ENCODE data around the gene CKM. TPM values are rescaled to one million over a fixed set of nuclear protein-coding genes. Genes with fewer than 3 reads are reported as not detected.

Gene CKM
- total RNA-seq, 2 donors from 2014 or later = 2.7 to 3.7 TPM

- no peaks in the 10 kb centered on the region for H3K9me3 Mint-ChIP-seq
- WGBS, 2 experiments (ENCODE audit: insufficient coverage in 1 of 2, insufficient read length in 1 of 2) = 96 to 98% methylated on average over 13 to 19 of the region's 19 CpGs
Measured at GRCh38 chr19:45258862-45259261, 63.8 kb downstream of the CKM start.

GRCh38 chr19:45256836-45257235 is 65.8 kb downstream of the CKM start:
- 96 to 100% methylated on average over 1 to 4 of the region's 4 CpGs for WGBS, 2 experiments (ENCODE audit: insufficient coverage in 1 of 2, insufficient read length in 1 of 2)
- TF ChIP-seq CTCF (conservative IDR thresholded peaks at IDR 0.05) = no peak
- no peaks in the 10 kb centered on the region for H3K9me3 ChIP-seq (ENCODE audit: control insufficient read depth, low read length)
- H3K27ac Mint-ChIP-seq = no peak overlapping the region
- H3K9ac ChIP-seq (ENCODE audit: extremely low read depth, low read length, poor library complexity, severe bottlenecking) = no peak overlapping the region
- H3K4me3 ChIP-seq (ENCODE audit: low read length) = no peak overlapping the region
- H3K4me3 Mint-ChIP-seq = no peak overlapping the region
- H3K4me1 ChIP-seq (ENCODE audit: control insufficient read depth, insufficient read depth, low read length) = no peaks in the 10 kb centered on the region
- H3K36me3 ChIP-seq (ENCODE audit: control insufficient read depth, insufficient read depth, low read length) = peaks cover 18% of the 10 kb centered on the region
- peaks cover 17% of the 10 kb centered on the region for H3K36me3 Mint-ChIP-seq (ENCODE audit: low read depth)
- H3K27me3 ChIP-seq (ENCODE audit: control insufficient read depth, insufficient read depth, low read length, poor library complexity, severe bottlenecking) = no peaks in the 10 kb centered on the region
- no peak overlapping the region for H3K27ac ChIP-seq (ENCODE audit: low read depth, low read length)
- H3K9me3 Mint-ChIP-seq = no peaks in the 10 kb centered on the region
- H3K4me1 Mint-ChIP-seq = peaks cover 17% of the 10 kb centered on the region
- no peak for DNase-seq
- no peaks in the 10 kb centered on the region for H3K27me3 Mint-ChIP-seq (ENCODE audit: insufficient read depth)

More at GRCh38 chr19:45258862-45259261, 63.8 kb downstream of the CKM start:
- no peak overlapping the region for H3K27ac ChIP-seq (ENCODE audit: low read depth, low read length)
- DNase-seq = no peak
- no peaks in the 10 kb centered on the region for H3K27me3 Mint-ChIP-seq (ENCODE audit: insufficient read depth)
- H3K36me3 Mint-ChIP-seq (ENCODE audit: low read depth) = peaks cover 16% of the 10 kb centered on the region
- no peak for TF ChIP-seq CTCF (conservative IDR thresholded peaks at IDR 0.05)
- H3K4me1 ChIP-seq (ENCODE audit: control insufficient read depth, insufficient read depth, low read length) = no peaks in the 10 kb centered on the region
- H3K36me3 ChIP-seq (ENCODE audit: control insufficient read depth, insufficient read depth, low read length) = peaks cover 9% of the 10 kb centered on the region
- H3K4me3 ChIP-seq (ENCODE audit: low read length) = no peak overlapping the region
- H3K27ac Mint-ChIP-seq = no peak overlapping the region
- no peak overlapping the region for H3K4me3 Mint-ChIP-seq
- peaks cover 5% of the 10 kb centered on the region for H3K4me1 Mint-ChIP-seq
- H3K9me3 ChIP-seq (ENCODE audit: control insufficient read depth, low read length) = no peaks in the 10 kb centered on the region
- no peak overlapping the region for H3K9ac ChIP-seq (ENCODE audit: extremely low read depth, low read length, poor library complexity, severe bottlenecking)
- H3K27me3 ChIP-seq (ENCODE audit: control insufficient read depth, insufficient read depth, low read length, poor library complexity, severe bottlenecking) = no peaks in the 10 kb centered on the region

Other genes with a start within 250 kb of the CKM start
- 1 to 10 TPM; 2.1 to 8.5 TPM for gene ZNF296, start 246.4 kb downstream of the CKM start, total RNA-seq
- 10 to 100 TPM; 56.3 to 56.6 TPM for gene GEMIN7, start 243.6 kb downstream of the CKM start, total RNA-seq
- gene PPP1R37, start 229.7 kb downstream of the CKM start, total RNA-seq = 10 to 100 TPM; 23.6 to 32.5 TPM
- under 1 TPM; 0.15 to 0.22 TPM for gene NKPD1, start 161.9 kb downstream of the CKM start, total RNA-seq
- gene TRAPPC6A, start 144.6 kb downstream of the CKM start, total RNA-seq = 10 to 100 TPM; 56.6 to 79.1 TPM
- 10 to 100 TPM in 1 of 2 donors, 1 to 10 TPM in 1; 9.4 to 11.3 TPM for gene BLOC1S3, start 144.1 kb downstream of the CKM start, total RNA-seq
- under 1 TPM in 1 of 2 donors, not detected in 1; 0.11 TPM for gene EXOC3L2, start 77.5 kb downstream of the CKM start, total RNA-seq
- gene MARK4, start 71.6 kb downstream of the CKM start, total RNA-seq = 10 to 100 TPM; 74.6 to 90.6 TPM
- gene KLC3, start 17.9 kb upstream of the CKM start, total RNA-seq = 1 to 10 TPM; 3.6 to 4.8 TPM
- 100 to 1,000 TPM in 1 of 2 donors, 10 to 100 TPM in 1; 87.9 to 105 TPM for gene ERCC2, start 47.7 kb upstream of the CKM start, total RNA-seq
- 10 to 100 TPM; 17.9 to 26.4 TPM for gene PPP1R13L, start 82.2 kb upstream of the CKM start, total RNA-seq
- gene POLR1G, start 83.8 kb upstream of the CKM start, total RNA-seq = 10 to 100 TPM; 13.2 to 16.0 TPM
- gene ERCC1, start 101.0 kb upstream of the CKM start, total RNA-seq = 10 to 100 TPM; 53.5 to 63.6 TPM
- gene FOSB, start 145.1 kb upstream of the CKM start, total RNA-seq = 1 to 10 TPM; 1.6 to 3.0 TPM
- 10 to 100 TPM; 15.7 to 18.5 TPM for gene RTN2, start 174.2 kb upstream of the CKM start, total RNA-seq
- 1 to 10 TPM; 3.2 to 3.5 TPM for gene PPM1N, start 175.6 kb upstream of the CKM start, total RNA-seq
- 100 to 1,000 TPM; 134 to 144 TPM for gene VASP, start 184.6 kb upstream of the CKM start, total RNA-seq